ENCODE measurements around the gene KSR1. TPM values are rescaled to one million over a fixed set of nuclear protein-coding genes. Genes with fewer than 3 reads are reported as not detected.
"Not testable (repeated sequence)": the region's sequence is repeated elsewhere in the genome, so short reads cannot be mapped to it uniquely, and the experiment has no call there.

The KSR1 gene
- total RNA-seq, 2 experiments from 2014 or later, result 39.7 to 40.6 TPM

DNA sequence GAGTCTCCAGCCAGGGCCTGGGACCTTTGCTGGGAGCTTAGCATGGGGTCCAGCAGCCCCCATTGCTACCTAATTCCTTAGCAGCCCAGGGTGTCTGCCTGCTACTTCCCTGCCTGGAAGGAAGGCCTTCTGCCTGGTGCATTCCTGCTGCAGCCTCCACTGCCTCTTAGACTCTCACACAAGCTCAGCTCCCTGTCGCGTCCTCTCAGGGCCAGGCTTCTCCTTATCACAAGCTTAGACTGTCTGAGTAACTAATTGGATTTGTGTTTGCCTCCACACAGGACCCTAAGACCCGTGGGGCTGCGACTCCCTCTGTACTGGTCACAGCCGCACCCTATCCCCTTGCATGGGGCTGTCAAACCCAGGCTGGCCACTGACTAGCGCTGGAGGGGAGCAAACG, 181.6 kb downstream of the KSR1 start:
- CTCF ChIA-PET, POLR2A ChIA-PET: not testable (repeated sequence)

DNA sequence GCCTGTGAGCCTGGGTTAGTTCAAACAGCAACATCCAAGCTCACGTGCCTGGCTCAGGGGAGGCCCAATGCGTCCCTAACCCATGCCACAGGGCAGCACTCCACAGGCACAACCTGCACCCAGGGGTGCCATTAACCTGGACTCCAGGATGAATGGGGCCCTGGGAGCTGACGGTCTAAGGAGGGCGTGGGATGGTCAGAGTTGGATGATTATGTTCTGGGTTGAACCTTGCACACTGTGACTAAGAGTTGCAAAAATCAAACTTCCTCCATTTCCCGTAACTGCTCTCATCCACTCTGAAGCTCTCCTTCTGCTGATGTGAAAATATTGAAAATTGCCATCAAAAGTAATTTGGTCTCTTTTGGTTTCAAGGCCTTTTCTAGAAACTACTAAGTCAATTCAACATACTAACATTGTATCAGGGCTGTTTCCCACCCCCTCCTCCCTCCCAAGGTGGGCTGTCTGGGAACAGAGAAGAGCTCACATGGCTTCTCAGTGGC, 182.2 kb downstream of the KSR1 start:
- CTCF ChIA-PET, result interaction anchor here (1.5 kb wide), 1 partner anchor 17 kb away, joined by 3 read pairs; no protein-coding TSS in a partner anchor
- POLR2A ChIA-PET, result not testable (repeated sequence)

DNA sequence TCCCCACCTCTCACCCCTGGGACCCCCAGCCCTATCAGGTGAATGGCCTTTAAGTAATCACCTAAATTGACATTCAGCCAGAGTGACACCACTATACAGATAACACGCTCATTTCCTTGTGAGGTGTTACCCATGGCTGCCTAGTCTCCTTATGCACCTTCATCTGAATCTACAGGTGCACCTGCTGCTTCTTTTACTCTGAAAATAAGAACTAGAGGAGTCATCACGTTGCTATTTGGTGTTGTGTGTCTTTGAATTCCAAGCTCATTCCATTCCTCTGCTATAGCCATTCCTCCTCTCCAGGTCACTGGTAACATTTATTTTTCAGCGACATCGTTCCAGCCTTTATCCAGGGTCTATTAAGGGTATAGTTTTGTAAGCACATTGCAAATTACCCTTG, 184.5 kb downstream of the KSR1 start:
- POLR2A ChIA-PET, result no interaction called here
- CTCF ChIA-PET, result interaction anchor here (0.9 kb wide), 1 partner anchor 27 kb away, joined by 3 read pairs; no protein-coding TSS in a partner anchor

GRCh38 chr17:27644586-27644985, 188.3 kb downstream of the KSR1 start:
- ChIA-PET CTCF (no interaction called here), POLR2A (no interaction called here)

GRCh38 chr17:27645621-27646020, 189.4 kb downstream of the KSR1 start:
- CTCF ChIA-PET, result interaction anchor here (0.6 kb wide), 1 partner anchor 45 kb away, joined by 3 read pairs; no protein-coding TSS in a partner anchor
- POLR2A ChIA-PET, result not testable (repeated sequence)

- POLR2A ChIA-PET, result no interaction called here
- CTCF ChIA-PET, result interaction anchor here (0.6 to 1.3 kb wide), 2 partner anchors 43 to 46 kb away, joined by 3 read pairs; no protein-coding TSS in a partner anchor
Observed at GRCh38 chr17:27646232-27646631, 190.0 kb downstream of the KSR1 start.

GRCh38 chr17:27647765-27648164, 191.5 kb downstream of the KSR1 start:
- CTCF ChIA-PET, result interaction anchor here (0.7 to 1.3 kb wide), 3 partner anchors 43 to 48 kb away, joined by 3 to 6 read pairs (median 3); no protein-coding TSS in a partner anchor
- POLR2A ChIA-PET, result no interaction called here

- CTCF ChIA-PET, POLR2A ChIA-PET: not testable (repeated sequence)
Observed at GRCh38 chr17:27649111-27649571, 192.9 kb downstream of the KSR1 start.

GRCh38 chr17:27649929-27650328, 193.7 kb downstream of the KSR1 start:
- ChIA-PET POLR2A (no interaction called here), CTCF (interaction anchor here (0.7 to 4.4 kb wide), 5 partner anchors 11 to 90 kb away, joined by 4 to 58 read pairs (median 7); no protein-coding TSS in a partner anchor)

DNA sequence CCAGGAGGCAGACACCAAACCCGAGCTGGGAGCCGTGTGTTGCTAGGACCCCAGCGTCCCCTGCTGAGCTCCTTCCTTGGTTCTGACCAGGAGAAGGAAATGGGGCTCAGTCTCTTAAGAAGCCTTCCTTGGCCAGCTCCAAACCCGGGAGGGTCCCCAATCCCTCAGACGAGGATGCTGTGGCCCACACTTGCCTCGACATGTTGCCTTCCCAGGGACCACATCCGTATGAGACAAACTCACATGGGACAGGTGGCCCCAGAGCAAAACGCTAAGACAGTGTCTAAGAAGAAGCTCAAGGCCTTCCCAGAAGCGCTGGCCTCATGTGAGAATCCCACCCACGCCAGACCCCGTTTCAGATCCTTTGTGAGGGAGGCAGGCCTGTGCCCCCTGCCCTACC, 194.6 kb downstream of the KSR1 start:
- POLR2A ChIA-PET, result no interaction called here
- CTCF ChIA-PET, result interaction anchor here (0.7 to 4.4 kb wide), 12 partner anchors 10 to 414 kb away, joined by 3 to 58 read pairs (median 4); no protein-coding TSS in a partner anchor

DNA sequence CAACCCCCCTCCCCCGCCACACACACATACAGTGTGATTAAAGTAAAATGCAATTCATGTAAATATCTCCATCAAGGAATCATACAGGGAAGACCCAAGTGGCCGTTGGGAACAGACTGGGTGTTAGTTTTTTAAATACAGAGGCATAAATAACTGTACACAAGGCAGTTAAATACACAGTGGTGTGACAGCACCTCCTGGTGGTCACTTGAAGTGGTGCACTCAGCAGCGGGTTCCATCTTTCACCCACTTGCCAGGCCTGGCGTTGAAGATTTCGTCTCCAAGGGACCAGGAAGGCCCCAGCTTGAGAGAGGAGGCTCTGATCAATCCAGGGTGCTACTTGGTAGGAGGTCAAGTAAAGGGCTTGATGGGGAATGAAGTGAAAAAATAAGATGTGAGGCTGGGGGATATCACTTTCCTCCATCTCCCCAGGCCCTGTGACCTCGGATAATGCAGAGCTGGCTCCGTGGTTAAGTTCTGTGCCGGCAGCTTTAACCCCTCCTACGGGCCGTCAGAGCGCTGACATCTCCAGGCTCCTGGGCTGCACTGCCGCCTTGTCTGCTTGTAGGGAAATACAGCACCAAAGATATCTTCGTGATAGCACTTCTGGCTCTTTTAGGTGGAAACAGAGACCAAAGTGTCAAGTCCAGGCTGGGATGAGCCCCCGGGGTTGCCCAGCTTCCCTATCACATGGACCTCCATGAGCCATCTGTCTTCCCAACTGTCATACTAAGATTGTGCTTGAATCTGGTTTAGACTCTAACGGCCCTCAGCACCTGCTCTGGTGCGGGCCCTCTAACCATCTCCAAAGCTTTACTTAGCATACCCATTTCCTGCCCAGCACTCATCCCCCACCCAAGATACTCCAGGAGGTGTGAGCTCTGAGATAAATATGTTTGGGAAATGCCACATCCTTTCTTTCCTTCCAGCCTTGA, 195.4 kb downstream of the KSR1 start:
- CTCF ChIA-PET, result interaction anchor here (0.8 to 4.4 kb wide), 10 partner anchors 9 to 415 kb away, joined by 3 to 58 read pairs (median 6); no protein-coding TSS in a partner anchor
- POLR2A ChIA-PET, result no interaction called here

GRCh38 chr17:27653449-27653971, 197.3 kb downstream of the KSR1 start:
- CTCF ChIA-PET, result interaction anchor here (3.2 to 4.4 kb wide), 2 partner anchors 51 to 103 kb away, joined by 29 to 58 read pairs; no protein-coding TSS in a partner anchor
- POLR2A ChIA-PET, result not testable (repeated sequence)

DNA sequence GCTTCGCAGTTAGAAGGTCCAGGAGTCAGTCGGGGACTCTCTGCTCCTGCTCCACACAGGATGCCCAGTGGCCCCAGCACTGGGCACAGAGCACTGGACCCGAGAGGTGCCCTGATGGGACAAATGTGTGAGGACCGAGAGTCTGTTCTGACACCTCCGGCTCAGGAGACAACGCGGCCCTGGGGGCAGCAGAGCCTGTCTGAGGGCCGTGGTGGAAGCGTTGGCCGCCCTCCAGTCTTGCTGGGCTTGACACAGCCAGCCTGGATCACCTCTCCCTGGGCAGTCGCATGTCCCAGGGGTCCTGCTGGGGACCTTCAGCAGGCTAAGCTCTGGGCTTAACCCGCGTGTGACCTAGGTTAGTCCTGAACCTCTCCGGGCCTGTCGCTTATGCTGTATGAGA, 197.9 kb downstream of the KSR1 start:
- POLR2A ChIA-PET, result no interaction called here
- CTCF ChIA-PET, result interaction anchor here (0.6 to 3.2 kb wide), 14 partner anchors 9 to 418 kb away, joined by 3 to 29 read pairs (median 4); no protein-coding TSS in a partner anchor

DNA sequence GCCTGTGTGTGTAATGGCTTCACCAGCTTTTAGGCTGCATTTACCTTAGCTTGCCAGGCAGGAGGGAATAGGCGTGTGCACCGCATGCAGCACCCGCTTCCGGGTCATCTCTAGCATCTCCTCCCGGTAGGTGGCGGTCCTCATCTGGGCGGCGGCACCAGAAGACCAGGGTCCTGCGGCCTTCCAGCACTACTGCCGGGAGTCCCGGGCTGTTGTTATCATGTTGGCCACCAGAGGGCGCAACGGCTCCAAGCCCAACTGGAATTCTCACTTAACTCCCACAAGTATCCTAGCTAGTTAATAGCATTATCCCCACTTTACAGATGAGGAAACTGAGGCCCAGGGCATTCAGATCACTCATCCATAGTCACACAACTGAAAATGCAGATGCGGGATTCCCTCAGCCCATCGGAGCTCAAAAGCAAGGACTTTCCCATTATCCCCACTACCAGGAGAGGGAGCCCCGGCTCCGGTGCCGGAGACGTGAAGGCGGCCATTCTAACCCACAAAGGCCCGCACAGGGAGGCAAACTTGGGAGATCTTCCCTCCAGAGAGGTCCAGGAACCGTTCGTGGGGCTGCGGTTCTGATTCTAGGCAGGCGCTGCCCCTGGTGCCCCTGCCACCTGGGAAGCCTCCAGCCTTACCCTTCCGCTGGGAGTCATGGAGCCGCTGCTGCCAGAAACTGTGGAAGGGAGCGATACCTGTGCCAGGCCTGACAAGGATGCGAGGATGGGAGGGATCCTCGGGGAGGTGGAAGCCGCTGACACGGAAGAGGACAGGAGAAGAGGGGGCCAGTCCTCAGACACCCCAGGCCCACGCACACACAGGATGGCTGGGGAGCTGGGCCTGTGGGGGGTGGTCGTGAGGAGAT, 198.6 kb downstream of the KSR1 start:
- POLR2A ChIA-PET, result no interaction called here
- CTCF ChIA-PET, result interaction anchor here (0.6 to 3.2 kb wide), 18 partner anchors 8 to 419 kb away, joined by 3 to 29 read pairs (median 4); no protein-coding TSS in a partner anchor

GRCh38 chr17:27655525-27656111, 199.4 kb downstream of the KSR1 start:
- POLR2A ChIA-PET, result not testable (repeated sequence)
- CTCF ChIA-PET, result interaction anchor here (0.9 to 3.2 kb wide), 5 partner anchors 8 to 225 kb away, joined by 4 to 29 read pairs (median 6); no protein-coding TSS in a partner anchor

DNA sequence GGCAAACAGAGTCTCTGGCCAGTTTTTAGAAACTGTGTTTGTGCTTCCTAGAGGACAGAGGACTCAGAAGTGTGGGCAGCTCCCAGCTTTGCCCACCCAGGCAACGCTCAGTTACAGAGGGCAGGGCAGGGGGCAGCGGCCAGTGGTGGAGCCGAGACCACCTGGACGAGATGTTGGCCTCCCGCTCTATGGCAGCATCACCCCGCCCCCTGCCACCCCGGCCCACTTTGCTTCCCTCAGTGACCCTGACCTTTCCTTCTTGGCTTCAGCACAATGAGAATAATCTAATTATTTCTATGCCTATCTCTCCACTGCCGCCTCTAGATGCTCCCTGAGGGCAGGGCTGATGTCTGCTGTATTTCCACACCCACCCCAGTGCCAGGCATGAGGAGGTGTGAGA, 200.4 kb downstream of the KSR1 start:
- CTCF ChIA-PET, result interaction anchor here (3.2 kb wide), 1 partner anchor 100 kb away, joined by 29 read pairs; no protein-coding TSS in a partner anchor
- POLR2A ChIA-PET, result not testable (repeated sequence)

DNA sequence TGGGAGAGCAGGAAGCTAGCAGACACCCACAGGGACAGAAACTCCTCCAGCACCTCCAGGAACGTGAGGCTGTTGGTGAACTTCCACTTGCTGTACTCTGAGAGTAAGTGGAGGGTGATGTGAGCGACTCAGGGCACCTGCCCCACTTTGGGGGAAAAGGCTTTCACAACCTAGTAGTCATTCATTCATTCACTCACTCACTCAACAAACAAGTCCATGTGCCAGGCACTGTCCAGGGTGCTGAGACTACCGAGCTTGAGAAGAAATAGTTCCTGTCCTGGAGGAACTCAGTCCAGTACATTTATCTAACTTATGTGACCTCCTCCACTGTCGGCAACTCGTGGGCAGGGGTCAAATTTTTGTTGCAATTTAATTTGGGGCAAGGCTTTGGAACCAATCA, 201.4 kb downstream of the KSR1 start:
- CTCF ChIA-PET, result interaction anchor here (1.0 kb wide), 1 partner anchor 141 kb away, joined by 3 read pairs; no protein-coding TSS in a partner anchor
- POLR2A ChIA-PET, result no interaction called here

DNA sequence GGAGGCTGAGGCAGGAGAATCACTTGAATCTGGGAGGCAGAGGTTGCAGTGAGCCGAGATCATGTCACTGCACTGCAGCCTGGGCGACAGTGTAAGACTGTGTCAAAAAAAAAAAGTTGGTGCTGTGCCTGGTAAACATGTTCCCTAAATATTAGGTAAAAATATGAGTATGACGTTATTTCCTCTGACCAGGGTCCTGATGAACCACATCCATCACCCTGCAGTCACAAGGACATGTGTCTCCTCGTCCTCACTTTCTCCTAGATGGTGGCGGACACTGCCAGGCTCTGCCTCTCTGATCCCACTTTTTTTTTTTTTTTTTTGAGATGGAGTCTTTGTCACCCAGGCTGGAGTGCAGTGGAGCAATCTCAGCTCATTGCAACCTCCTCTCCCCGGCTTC, 203.4 kb downstream of the KSR1 start:
- CTCF ChIA-PET, result no interaction called here
- POLR2A ChIA-PET, result no interaction called here

DNA sequence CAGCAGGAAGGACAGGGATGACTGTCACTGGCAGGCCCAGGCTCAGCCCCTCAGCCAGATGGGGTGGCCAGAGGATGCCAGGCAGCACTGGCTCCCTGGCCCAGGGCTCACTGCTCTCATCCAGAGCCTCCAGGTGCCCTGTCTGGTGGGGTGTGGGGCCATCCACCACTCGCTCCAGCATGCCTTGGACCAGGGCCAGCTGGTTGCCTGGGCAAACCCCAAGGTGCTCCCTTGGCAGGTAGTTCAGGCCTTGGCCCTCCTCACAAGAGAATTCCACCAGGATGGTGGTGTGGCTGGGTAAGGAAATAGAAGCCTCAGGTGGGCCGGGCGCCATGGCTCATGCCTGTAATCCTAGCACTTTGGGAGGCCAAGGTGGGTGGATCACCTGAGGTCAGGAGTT, 204.2 kb downstream of the KSR1 start:
- CTCF ChIA-PET, result interaction anchor here (2.1 kb wide), 1 partner anchor 9 kb away, joined by 7 read pairs; no protein-coding TSS in a partner anchor
- POLR2A ChIA-PET, result no interaction called here

All from activated CD8-positive, alpha-beta memory T cell treated with anti-CD3 and anti-CD28 coated beads for 36 hours (primary cell).